ENCODE measurements around the gene CTSC. TPM values are rescaled to one million over a fixed set of nuclear protein-coding genes. Genes with fewer than 3 reads are reported as not detected.

Gene CTSC
- total RNA-seq, result 10 to 100 TPM; 66.5 to 70.7 TPM

- Mint-ChIP-seq H3K4me1 (ENCODE audit: low read depth) (peaks cover 40% of the 10 kb centered on the region), H3K36me3 (peaks cover 23% of the 10 kb centered on the region), H3K4me3 (peak within 1 kb of the TSS; percentile 97), H3K27me3 (no peaks in the 10 kb centered on the region), H3K9me3 (no peaks in the 10 kb centered on the region), H3K27ac (peak within 1 kb of the TSS; percentile 95)
- peak; percentile 95 for DNase-seq
- CTCF ChIA-PET, result interaction anchor here (0.6 to 2.1 kb wide), 3 partner anchors 20 to 207 kb away, joined by 4 to 11 read pairs (median 4); no protein-coding TSS in a partner anchor
- POLR2A ChIA-PET, result interaction anchor here (0.6 to 6.2 kb wide), 12 partner anchors 11 to 126 kb away, joined by 3 to 92 read pairs (median 4); no protein-coding TSS in a partner anchor
- intact Hi-C loops (cut with micrococcal nuclease), result loop anchor here (1.0 to 10.0 kb wide), 7 partner anchors 10 to 1887 kb away; partner anchors contain the start of genes CHORDC1, PRSS23 and TMEM135
Measured at GRCh38 chr11:88337181-88337986, at the start of gene CTSC. Gene CTSC, minus strand, starts transcription at chr11:88337736. Its CDS starts 64 bp downstream, at chr11:88337672.

GRCh38 chr11:88384669-88385005 lies 47.1 kb upstream of the CTSC start:
- ChIA-PET CTCF (no interaction called here), POLR2A (interaction anchor here (0.8 kb wide), 1 partner anchor 46 kb away, joined by 3 read pairs; no protein-coding TSS in a partner anchor)
- Mint-ChIP-seq H3K4me3 (no peak overlapping the region), H3K9me3 (no peaks in the 10 kb centered on the region), H3K4me1 (ENCODE audit: low read depth) (peaks cover 5% of the 10 kb centered on the region), H3K36me3 (no peaks in the 10 kb centered on the region), H3K27ac (no peak overlapping the region), H3K27me3 (no peaks in the 10 kb centered on the region)
- DNase-seq, result no peak
- intact Hi-C loops (cut with micrococcal nuclease), result no loop called here

DNA sequence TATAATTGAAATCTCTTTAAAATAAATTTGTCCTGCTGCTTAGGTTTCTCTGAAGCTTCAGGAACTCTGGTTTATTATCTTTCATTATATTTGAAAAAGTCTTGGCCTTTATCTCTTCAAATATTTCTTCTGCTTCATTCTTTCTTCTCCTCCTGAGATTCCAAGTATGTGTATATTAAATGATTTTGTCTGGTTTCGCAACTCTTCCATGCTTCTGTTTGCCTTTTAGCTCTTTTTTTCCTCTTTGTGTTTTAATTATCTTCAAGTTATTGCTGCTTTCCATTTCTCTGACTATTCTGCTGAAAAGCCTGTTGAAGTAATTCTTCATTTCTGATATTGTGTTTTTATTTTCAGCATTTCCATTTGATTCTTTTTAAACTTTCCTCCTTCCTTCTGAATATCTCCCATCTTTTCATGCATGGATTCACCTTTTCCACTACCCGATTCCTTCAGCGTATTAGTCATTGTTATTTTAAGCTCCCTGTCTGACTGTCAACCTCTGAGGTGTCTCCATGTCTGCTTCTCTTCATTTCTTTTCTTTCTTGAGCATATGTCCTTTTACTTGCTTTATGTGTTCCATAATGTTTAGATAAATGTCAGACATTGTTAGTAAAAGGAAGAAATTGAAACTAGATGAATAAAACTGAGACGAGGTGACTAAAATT lies 46.6 kb upstream of the CTSC start:
- no peaks in the 10 kb centered on the region for H3K9me3 Mint-ChIP-seq
- CTCF ChIA-PET, result no interaction called here
- no peak overlapping the region for H3K27ac Mint-ChIP-seq
- H3K4me1 Mint-ChIP-seq (ENCODE audit: low read depth), result peaks cover 5% of the 10 kb centered on the region
- DNase-seq, result no peak
- POLR2A ChIA-PET, result interaction anchor here (0.8 kb wide), 1 partner anchor 46 kb away, joined by 3 read pairs; no protein-coding TSS in a partner anchor
- H3K27me3 Mint-ChIP-seq, result no peaks in the 10 kb centered on the region
- H3K36me3 Mint-ChIP-seq, result no peaks in the 10 kb centered on the region
- H3K4me3 Mint-ChIP-seq, result no peak overlapping the region
- intact Hi-C loops (cut with micrococcal nuclease), result no loop called here

DNA sequence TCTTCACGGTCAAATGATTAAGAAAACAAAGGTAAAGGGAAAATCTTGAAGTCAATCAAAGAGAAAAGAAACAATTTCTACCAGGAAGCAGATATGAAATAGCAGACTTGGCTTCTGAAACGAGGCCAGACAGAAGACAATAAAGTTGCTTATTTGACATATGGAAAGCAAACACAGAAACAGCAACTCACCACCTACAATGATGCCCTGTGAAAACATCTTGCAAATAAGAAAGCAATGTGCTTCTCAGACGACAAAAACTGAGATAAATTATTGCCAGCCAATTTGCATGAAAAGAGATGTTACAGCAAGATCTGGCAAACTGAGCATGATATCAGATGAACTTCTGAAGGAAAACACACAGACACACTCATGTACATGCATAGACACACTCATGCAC lies 45.9 kb upstream of the CTSC start:
- intact Hi-C loops (cut with micrococcal nuclease), result no loop called here
- H3K9me3 Mint-ChIP-seq, result no peaks in the 10 kb centered on the region

GRCh38 chr11:88379130-88379529 lies 41.6 kb upstream of the CTSC start:
- H3K4me1 Mint-ChIP-seq (ENCODE audit: low read depth), result no peaks in the 10 kb centered on the region
- H3K9me3 Mint-ChIP-seq, result no peaks in the 10 kb centered on the region
- no peak overlapping the region for H3K27ac Mint-ChIP-seq
- no peaks in the 10 kb centered on the region for H3K27me3 Mint-ChIP-seq
- H3K36me3 Mint-ChIP-seq, result no peaks in the 10 kb centered on the region
- ChIA-PET CTCF (no interaction called here), POLR2A (no interaction called here)
- no peak overlapping the region for H3K4me3 Mint-ChIP-seq
- intact Hi-C loops (cut with micrococcal nuclease), result no loop called here
- no peak for DNase-seq

More for the DNA sequence above, 45.9 kb upstream of the CTSC start:
- Mint-ChIP-seq H3K4me1 (ENCODE audit: low read depth) (peaks cover 5% of the 10 kb centered on the region), H3K27me3 (no peaks in the 10 kb centered on the region), H3K27ac (no peak overlapping the region), H3K36me3 (no peaks in the 10 kb centered on the region), H3K4me3 (no peak overlapping the region)
- POLR2A ChIA-PET, result interaction anchor here (0.7 kb wide), 1 partner anchor 14 kb away, joined by 3 read pairs; no protein-coding TSS in a partner anchor
- CTCF ChIA-PET, result no interaction called here
- DNase-seq, result no peak

- CTCF ChIA-PET, result no interaction called here
- POLR2A ChIA-PET, result no interaction called here
- H3K36me3 Mint-ChIP-seq, result no peaks in the 10 kb centered on the region
- no peak for DNase-seq
- H3K9me3 Mint-ChIP-seq, result no peaks in the 10 kb centered on the region
- no peaks in the 10 kb centered on the region for H3K27me3 Mint-ChIP-seq
- H3K4me1 Mint-ChIP-seq (ENCODE audit: low read depth), result no peaks in the 10 kb centered on the region
- H3K27ac Mint-ChIP-seq, result no peak overlapping the region
- intact Hi-C loops (cut with micrococcal nuclease), result no loop called here
- no peak overlapping the region for H3K4me3 Mint-ChIP-seq
Measured at GRCh38 chr11:88378422-88379066, 41.0 kb upstream of the CTSC start.

- DNase-seq, result no peak
- no peaks in the 10 kb centered on the region for H3K36me3 Mint-ChIP-seq
- POLR2A ChIA-PET, result no interaction called here
- no peak overlapping the region for H3K27ac Mint-ChIP-seq
- no peaks in the 10 kb centered on the region for H3K9me3 Mint-ChIP-seq
- H3K4me3 Mint-ChIP-seq, result no peak overlapping the region
- intact Hi-C loops (cut with micrococcal nuclease), result no loop called here
- H3K4me1 Mint-ChIP-seq (ENCODE audit: low read depth), result no peaks in the 10 kb centered on the region
- H3K27me3 Mint-ChIP-seq, result no peaks in the 10 kb centered on the region
- CTCF ChIA-PET, result interaction anchor here (0.8 kb wide), 1 partner anchor 36 kb away, joined by 3 read pairs; no protein-coding TSS in a partner anchor
Measured at GRCh38 chr11:88377646-88378045, 40.1 kb upstream of the CTSC start.

- POLR2A ChIA-PET, result no interaction called here
Measured at GRCh38 chr11:88377144-88377543, 39.6 kb upstream of the CTSC start.

DNA sequence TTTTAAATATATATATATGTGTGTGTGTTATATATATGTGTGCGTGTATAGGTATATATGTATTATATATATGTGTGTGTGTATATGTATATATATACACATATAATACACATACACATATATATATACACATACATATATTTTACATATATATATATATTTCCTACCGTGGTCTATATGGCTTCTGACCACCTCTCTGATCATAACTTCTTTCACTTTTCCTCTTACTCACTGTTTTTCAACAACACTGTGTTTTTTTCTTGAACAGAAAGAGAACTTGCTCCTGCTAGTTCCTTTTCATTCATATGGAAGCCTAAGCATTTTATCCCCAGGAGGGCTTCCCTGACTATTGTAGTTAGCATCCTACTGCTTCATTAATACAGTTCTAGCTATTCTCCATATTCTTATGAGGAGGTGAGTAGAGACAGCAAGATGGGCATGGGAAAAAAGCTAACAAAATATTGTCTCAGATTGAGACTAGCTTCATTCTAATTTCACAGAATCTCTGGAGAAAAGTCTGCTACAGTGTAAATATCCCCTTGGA lies 38.5 kb upstream of the CTSC start:
- H3K4me3 Mint-ChIP-seq, result no peak overlapping the region
- no peak overlapping the region for H3K27ac Mint-ChIP-seq
- H3K27me3 Mint-ChIP-seq, result no peaks in the 10 kb centered on the region
- H3K36me3 Mint-ChIP-seq, result no peaks in the 10 kb centered on the region
- ChIA-PET POLR2A (no interaction called here), CTCF (interaction anchor here (1.1 kb wide), 1 partner anchor 22 kb away, joined by 3 read pairs; no protein-coding TSS in a partner anchor)
- peaks cover 2% of the 10 kb centered on the region for H3K4me1 Mint-ChIP-seq (ENCODE audit: low read depth)
- DNase-seq, result no peak
- intact Hi-C loops (cut with micrococcal nuclease), result no loop called here
- H3K9me3 Mint-ChIP-seq, result no peaks in the 10 kb centered on the region

More at GRCh38 chr11:88377144-88377543, 39.6 kb upstream of the CTSC start:
- no peak overlapping the region for H3K27ac Mint-ChIP-seq
- H3K27me3 Mint-ChIP-seq, result no peaks in the 10 kb centered on the region
- H3K36me3 Mint-ChIP-seq, result no peaks in the 10 kb centered on the region
- intact Hi-C loops (cut with micrococcal nuclease), result no loop called here
- no peak for DNase-seq
- CTCF ChIA-PET, result interaction anchor here (0.8 kb wide), 1 partner anchor 35 kb away, joined by 3 read pairs; no protein-coding TSS in a partner anchor
- no peaks in the 10 kb centered on the region for H3K9me3 Mint-ChIP-seq
- H3K4me1 Mint-ChIP-seq (ENCODE audit: low read depth), result no peaks in the 10 kb centered on the region
- no peak overlapping the region for H3K4me3 Mint-ChIP-seq

GRCh38 chr11:88370782-88371181 lies 33.2 kb upstream of the CTSC start:
- Mint-ChIP-seq H3K36me3 (no peaks in the 10 kb centered on the region), H3K27me3 (no peaks in the 10 kb centered on the region), H3K4me1 (ENCODE audit: low read depth) (peaks cover 10% of the 10 kb centered on the region), H3K4me3 (no peak overlapping the region), H3K9me3 (no peaks in the 10 kb centered on the region), H3K27ac (no peak overlapping the region)
- ChIA-PET CTCF (no interaction called here), POLR2A (interaction anchor here (0.9 kb wide), 1 partner anchor 14 kb away, joined by 3 read pairs; no protein-coding TSS in a partner anchor)
- intact Hi-C loops (cut with micrococcal nuclease), result no loop called here
- DNase-seq, result no peak

DNA sequence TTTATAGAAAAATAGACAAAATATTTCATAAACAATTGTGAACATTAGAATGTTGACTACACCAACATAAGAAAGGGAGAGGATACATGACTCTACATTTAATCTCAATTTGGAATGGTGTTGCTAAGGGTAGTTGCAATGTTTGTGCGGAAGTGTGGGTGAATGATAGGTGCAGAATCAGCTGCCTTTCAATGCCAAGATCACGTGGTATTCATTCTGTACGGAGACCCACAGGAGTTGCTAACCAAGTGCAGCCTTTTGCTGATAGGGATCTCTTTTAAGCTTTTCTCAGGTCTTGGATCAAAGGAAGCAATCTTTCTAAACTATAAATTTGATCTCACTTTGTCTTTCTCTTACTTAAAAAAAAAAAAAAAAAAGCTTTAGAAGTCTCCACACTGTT lies 29.8 kb upstream of the CTSC start:
- Mint-ChIP-seq H3K36me3 (no peaks in the 10 kb centered on the region), H3K4me3 (no peak overlapping the region), H3K27me3 (no peaks in the 10 kb centered on the region), H3K4me1 (ENCODE audit: low read depth) (peaks cover 22% of the 10 kb centered on the region), H3K9me3 (no peaks in the 10 kb centered on the region), H3K27ac (no peak overlapping the region)
- intact Hi-C loops (cut with micrococcal nuclease), result no loop called here
- CTCF ChIA-PET, result interaction anchor here (0.7 to 1.6 kb wide), 2 partner anchors 74 to 118 kb away, joined by 5 to 7 read pairs; no protein-coding TSS in a partner anchor
- no peak for DNase-seq
- POLR2A ChIA-PET, result no interaction called here

GRCh38 chr11:88363648-88364065 lies 26.1 kb upstream of the CTSC start:
- Mint-ChIP-seq H3K9me3 (no peaks in the 10 kb centered on the region), H3K4me1 (ENCODE audit: low read depth) (peaks cover 30% of the 10 kb centered on the region), H3K27ac (no peak overlapping the region), H3K36me3 (no peaks in the 10 kb centered on the region), H3K4me3 (no peak overlapping the region), H3K27me3 (no peaks in the 10 kb centered on the region)
- ChIA-PET CTCF (no interaction called here), POLR2A (no interaction called here)
- DNase-seq, result no peak
- intact Hi-C loops (cut with micrococcal nuclease), result no loop called here

Data from activated CD4-positive, alpha-beta memory T cell treated with anti-CD3 and anti-CD28 coated beads for 36 hours (primary cell).